ENCODE results near the gene ATP6V0E1.

DNA sequence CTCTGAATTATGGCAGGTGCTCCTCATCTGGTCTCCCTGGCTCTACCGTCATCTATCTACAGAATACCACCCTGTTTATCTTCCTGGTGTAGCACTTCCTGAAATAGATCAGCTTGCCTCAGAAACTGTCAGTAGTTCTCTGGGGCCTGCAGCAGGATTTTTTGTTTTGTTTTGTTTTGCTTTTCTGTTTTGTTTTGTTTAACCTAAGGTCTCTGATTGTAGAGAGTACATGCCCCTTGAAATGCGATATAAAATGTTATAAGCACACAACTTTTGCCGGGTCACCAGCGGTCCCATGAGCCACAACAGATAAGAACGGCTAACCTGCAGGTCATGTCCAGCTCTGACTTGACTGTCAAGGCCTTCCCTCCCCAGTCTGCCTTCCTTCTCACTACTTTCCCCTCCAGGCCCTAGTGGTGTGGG is 45.9 kb downstream of the ATP6V0E1 start:
- TF ChIP-seq, protein P1, sequence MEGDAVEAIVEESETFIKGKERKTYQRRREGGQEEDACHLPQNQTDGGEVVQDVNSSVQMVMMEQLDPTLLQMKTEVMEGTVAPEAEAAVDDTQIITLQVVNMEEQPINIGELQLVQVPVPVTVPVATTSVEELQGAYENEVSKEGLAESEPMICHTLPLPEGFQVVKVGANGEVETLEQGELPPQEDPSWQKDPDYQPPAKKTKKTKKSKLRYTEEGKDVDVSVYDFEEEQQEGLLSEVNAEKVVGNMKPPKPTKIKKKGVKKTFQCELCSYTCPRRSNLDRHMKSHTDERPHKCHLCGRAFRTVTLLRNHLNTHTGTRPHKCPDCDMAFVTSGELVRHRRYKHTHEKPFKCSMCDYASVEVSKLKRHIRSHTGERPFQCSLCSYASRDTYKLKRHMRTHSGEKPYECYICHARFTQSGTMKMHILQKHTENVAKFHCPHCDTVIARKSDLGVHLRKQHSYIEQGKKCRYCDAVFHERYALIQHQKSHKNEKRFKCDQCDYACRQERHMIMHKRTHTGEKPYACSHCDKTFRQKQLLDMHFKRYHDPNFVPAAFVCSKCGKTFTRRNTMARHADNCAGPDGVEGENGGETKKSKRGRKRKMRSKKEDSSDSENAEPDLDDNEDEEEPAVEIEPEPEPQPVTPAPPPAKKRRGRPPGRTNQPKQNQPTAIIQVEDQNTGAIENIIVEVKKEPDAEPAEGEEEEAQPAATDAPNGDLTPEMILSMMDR (IDR thresholded peaks at IDR 0.05), result no peak
- TF ChIP-seq POLR2A (IDR thresholded peaks at IDR 0.05), result no peak

All from Peyer's patch (tissue), 4 donors.